Cerebellar nuclear complex (tissue), 1 donor: Measurements from ENCODE around the gene STK24.

Source experiments
- DNase-seq, 2 experiments: peaks; one replicate each; lab custom pipeline; 2025; lab: John Stamatoyannopoulos, UW

Gene STK24

DNA sequence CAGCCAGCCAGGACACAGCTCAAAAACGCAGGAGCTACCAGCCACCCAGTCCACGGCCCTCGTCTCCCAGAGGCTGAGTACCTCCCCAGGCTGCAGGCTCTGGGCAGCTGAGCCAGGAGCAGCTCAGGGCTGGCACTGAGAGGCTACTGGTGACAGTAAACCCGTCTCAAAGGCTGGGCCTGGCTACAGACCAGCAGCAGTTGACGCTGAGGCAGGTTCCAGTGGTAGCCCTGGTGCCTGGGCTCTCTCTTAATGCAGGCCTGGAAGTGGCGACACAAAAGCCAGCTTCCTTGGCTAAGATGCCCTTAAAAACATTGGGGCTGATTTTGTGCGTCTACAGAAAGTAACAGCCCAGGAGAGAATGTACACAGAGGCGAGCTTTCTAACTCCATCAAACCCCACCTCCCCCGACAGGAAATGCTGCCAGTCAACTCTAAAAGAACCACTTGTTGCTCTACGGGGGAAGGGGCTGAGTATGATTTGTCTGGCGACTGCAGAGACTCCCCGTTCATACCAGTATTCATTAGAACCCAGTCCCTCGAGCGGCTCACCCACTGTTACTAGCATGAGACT, 126.3 kb downstream of the STK24 start:
- no peak for DNase-seq

GRCh38 chr13:98450026-98450425, 126.9 kb downstream of the STK24 start:
- no peak for DNase-seq

DNA sequence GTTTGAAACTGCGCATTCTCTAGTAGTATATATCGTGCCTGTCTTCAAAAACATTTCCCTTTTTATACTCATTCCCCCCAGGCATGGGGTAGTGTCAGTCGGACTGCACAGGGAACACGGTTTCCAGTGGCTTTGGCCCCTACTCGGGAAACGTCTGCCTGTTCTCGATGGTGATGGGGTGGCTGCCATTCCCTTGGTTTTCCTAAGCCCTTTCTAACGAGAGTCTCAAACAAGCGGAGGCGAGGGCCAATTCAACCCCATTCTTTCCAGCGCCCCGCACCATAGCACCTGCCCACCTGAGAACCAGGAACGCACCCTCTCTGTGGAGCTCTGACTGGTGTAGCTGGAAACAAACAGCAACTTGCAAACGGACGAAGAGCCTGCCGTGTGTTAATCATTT, 127.6 kb downstream of the STK24 start:
- DNase-seq = no peak

DNA sequence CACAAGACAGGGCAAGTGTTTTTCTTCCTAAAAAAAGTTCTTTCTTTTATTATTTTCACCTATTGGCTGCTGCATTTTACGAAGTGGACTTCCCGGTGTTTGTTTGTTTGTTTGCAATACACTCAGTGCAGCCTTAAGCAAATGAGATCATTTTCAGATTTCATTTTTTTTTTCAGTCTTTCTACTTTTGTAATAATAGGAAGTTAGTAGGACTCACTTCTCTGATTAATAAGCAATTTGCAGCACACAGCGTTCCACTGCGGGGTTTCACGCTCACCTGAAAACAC, 128.3 kb downstream of the STK24 start:
- no peak for DNase-seq

- DNase-seq = no peak
Observed at GRCh38 chr13:98447881-98448641, 128.8 kb downstream of the STK24 start.

DNA sequence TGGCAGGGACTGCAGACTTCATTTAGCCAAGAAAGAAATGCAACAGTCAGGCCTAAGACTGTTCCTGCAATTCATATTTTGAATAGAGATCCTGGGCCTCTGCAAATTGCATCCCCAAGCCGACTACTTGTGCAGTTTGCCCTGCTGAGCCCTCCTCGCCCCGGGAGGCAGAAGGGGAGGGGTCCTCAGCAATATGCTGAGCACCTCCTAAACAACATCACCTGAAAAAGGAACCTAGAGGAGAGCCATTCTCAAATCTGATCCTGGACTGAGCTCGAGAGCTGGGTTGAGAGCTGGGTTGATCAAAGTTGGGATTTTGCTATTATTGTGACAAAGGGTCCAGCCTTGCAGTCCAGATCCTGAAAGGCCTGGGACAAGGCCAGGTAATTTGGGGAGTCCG, 129.8 kb downstream of the STK24 start:
- DNase-seq = no peak

- DNase-seq = no peak
Observed at GRCh38 chr13:98446234-98446621, 130.7 kb downstream of the STK24 start.

DNA sequence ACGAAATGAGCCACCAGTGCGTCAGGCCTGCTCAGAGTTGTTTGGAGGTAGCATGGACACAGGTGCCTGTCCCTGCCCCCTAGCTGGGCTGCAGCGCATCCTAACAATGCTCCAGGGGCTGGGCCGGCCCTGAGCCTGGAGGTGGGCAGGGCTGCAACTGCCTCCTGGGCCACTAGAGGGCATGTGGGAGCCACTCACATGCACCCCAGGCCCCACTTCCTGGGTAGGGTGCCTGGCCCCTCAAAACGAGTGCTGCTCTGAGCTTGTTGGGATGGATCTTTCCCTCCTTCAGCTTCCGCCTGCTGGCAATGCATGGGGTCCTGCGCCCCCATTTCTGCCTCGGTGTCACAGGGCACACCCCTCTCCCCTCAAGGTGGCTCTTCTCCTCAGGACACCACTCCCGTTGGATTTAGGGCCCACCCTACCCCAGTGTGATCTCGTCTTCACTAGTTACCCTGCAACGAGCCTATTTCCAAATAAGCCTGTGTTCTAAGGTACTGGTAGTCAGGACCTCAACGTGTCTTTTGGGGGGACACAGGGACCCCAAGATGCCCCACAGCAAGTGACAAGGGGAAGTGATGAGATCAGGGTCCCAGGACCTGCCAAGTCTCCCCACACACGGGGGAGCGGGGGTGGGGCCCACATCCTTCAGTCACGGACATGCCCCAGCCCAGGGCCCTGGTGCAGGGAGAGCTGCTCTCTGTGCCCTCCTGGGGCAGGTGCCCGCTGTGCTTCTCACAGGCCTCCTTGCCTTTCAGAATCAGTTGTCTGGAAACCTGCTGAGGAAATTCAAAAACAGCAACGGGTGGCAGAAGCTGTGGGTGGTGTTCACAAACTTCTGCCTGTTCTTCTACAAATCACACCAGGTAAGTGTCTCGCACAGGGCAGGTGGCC, 131.3 kb downstream of the STK24 start:
- no peak for DNase-seq

- DNase-seq = no peak
Observed at GRCh38 chr13:98444381-98444780, 132.5 kb downstream of the STK24 start.

- no peak for DNase-seq
Observed at GRCh38 chr13:98443800-98444325, 133.0 kb downstream of the STK24 start.

DNA sequence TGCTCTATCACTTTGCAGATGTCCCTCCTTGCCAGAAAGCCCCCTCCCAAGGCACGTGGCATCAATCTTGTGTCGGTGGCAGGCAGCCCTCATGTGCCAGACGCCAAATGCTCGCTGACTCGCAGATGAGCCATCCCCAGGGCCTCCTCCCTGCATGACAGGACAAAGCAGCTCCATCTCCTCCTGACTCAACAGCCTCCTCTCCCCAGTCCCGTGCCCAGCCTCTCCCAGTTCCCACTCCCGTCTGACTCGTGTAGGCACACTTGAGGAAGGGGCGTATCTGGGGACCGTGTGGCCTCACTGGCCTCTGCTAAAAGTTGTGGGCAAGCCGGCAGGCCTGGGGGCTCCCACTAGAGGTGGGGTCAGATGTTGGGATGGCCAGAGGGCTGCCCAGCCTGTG, 133.6 kb downstream of the STK24 start:
- DNase-seq = no peak

- no peak for DNase-seq
Observed at GRCh38 chr13:98442391-98443230, 134.3 kb downstream of the STK24 start.

DNA sequence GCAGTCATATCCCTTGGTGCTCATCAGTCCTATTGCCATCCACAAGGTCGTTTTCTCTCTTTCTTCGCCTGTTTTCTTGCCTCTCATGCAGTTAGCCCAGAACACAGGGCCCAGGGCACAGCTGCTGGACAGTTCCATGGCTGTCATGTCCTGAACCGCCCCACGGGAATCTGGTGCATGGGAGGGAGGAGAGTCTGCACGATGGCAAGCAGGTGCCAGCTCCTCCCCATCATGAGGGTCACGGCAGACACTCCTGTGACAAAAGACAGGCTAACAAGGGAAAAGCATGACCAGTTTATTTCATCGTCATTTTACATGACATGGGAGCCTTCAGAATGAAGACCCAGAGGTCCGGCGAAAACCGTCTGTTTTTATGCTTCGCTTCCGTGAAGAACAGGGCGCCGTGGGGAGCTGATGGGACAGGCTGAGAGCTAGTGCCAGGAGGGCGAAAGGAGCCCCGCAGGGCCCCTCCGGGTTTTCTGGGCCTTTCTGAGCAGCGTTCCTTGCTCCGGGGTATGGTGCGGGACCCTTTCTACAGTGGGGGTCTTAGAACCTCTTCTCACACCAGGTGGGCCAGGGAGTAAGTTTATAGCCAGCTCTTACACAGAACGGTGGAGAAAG, 135.7 kb downstream of the STK24 start:
- no peak for DNase-seq

GRCh38 chr13:98440390-98441055, 136.4 kb downstream of the STK24 start:
- DNase-seq = no peak

- no peak for DNase-seq
Observed at GRCh38 chr13:98439896-98440295, 137.0 kb downstream of the STK24 start.

DNA sequence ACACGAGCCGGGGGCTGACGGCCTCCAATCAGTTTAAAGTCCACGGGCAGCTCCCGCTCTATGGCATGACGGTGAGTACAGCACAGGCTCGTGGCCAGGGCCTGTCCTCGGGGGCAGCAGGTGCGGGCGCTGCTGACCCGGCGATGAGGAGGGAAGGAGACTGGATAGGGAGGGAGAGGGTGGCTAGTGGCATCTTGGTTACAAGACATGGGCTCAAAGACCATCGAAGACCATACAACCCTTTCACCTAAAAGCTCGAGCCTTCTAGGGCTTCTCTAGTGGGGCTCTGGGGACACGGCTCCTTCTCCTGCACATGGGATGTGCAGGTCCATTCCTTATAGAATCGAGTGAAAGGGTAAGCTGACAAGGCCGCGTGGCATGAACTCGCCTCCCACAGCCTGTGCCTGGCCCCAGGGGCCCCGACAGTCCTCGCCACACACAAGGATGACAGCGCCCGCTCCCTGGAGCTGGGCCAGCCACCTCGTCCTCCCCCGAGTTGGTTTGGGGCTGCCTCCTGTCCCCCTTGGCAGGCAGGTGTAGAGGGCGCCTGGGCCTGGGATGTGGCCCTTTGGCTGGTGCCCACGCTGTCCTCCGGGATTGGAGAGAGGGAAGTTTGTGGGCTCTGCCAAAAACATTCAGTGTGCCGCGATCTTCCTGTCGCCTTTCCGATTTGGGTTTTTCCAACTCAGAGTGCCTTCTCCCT, 137.6 kb downstream of the STK24 start:
- no peak for DNase-seq

DNA sequence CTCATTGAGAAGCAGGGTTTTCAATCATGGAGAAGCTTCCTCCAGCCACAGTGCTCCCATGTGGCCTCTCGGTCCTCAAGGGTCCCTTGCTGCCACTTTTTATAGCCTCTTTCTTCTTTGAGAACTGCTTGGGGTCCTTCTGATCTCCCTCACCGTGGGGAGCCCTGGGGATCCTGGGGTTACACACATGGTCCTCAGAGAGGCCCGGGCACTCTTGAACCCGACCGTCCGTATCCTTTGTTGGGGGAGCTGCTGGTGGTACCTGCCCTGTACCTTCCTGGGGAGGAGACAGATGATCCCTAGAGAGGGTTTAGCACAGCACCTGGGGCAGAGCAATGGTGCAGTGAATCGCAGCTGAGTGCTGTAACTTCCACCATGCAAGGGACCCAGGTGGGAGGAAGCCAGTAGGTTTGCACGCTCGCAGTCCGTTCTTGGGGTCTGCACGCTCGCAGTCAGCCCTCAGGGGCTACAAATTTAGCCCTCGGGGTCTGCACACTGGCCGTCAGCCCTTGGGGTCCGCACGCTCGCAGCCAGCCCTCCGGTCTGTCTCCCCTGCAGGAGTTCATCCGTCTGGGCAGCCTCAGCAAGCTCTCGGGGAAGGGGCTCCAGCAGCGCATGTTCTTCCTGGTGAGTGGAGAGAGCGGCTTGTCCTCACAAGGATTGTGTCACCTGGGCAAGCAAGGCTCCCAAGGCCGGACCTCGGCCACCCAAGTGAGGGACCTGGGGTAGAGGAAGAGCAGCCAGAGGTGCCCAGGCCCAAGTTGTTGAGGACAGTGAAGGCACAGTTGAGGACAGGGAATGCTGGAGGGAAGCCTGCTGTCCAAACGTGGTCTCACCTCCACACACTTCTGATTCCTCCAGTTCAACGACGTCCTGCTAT, 138.4 kb downstream of the STK24 start:
- DNase-seq = no peak

- peak in 1 of 2 experiments; percentile 10 for DNase-seq
Observed at GRCh38 chr13:98436233-98436910, 140.5 kb downstream of the STK24 start.

- no peak for DNase-seq
Observed at GRCh38 chr13:98435376-98435775, 141.5 kb downstream of the STK24 start.
